HepG2 (cell line): ENCODE results near the gene WDHD1. TPM values are rescaled to one million over a fixed set of nuclear protein-coding genes. Genes with fewer than 3 reads are reported as not detected.

Experiments
- ATAC-seq: fragments of 200-7000 bp; cut with Tn5 transposase; 3 replicates; pipeline ENCODE4 v1.9.1; 2020; ENCODE audit warnings: mild to moderate bottlenecking, moderate library complexity
- BruUV-seq: library from RNA; stranded (reverse); fragments of 400-500 nt; replicated peaks from 2 replicates; lab custom pipeline; 2021; lab: Mats Ljungman, UMichigan
- CTCF ChIA-PET: fragments of 300-600 bp; formaldehyde crosslinking; extraction: SDS; loops from one replicate; lab custom pipeline; 2021; ENCODE audit warnings: low total read pairs, inconsistent platforms, low intra/inter-chr PET ratio; lab: Yijun Ruan, JAX
- POLR2A ChIA-PET: fragments of 350-600 bp; sonication (Branson Sonifier 250); formaldehyde crosslinking; loops from one replicate; lab custom pipeline; 2020; ENCODE audit warnings: antibody characterized with exemption, inconsistent platforms; lab: Yijun Ruan, JAX
- DNase-seq: peaks from one replicate; pipeline ENCODE4 v3.0.0-alpha.2; 2015; ENCODE audit warnings: low spot score
- FAIRE-seq: peaks from 3 replicates; lab custom pipeline; 2011; peaks lifted over from hg19 to GRCh38; lab: Jason Lieb, UNC
- H2AFZ ChIP-seq: one replicate; pipeline ENCODE4 v1.6.1; 2011; ENCODE audit warnings: low read length, inconsistent platforms
- H3K27ac ChIP-seq: fragments of 300-600 bp; 3 replicates; pipeline ENCODE4 v1.8.0; 2011; ENCODE audit warnings: mixed run types, mild to moderate bottlenecking, mixed read lengths, low read length, inconsistent platforms; ENCODE audit not compliant: insufficient read depth; ENCODE audit errors: extremely low read length
- H3K27me3 ChIP-seq, 2 experiments: fragments of 200-600 bp in 1 of 2; 2 replicates in 1 of 2; 3 replicates in 1 of 2; pipeline versions ENCODE4 v1.6.0 to v1.8.0; 2011; ENCODE audit warnings: low read length in 2 of 2, mild to moderate bottlenecking in 2 of 2, moderate library complexity in 2 of 2, inconsistent platforms in 1 of 2; ENCODE audit not compliant: insufficient read depth in 2 of 2, control insufficient read depth in 1 of 2
- H3K36me3 ChIP-seq, 2 experiments: fragments of 200-600 bp in 1 of 2; replicated peaks in 1 of 2; 2 replicates in 1 of 2; 3 replicates in 1 of 2; pipeline versions ENCODE4 v1.5.1 to v1.8.0; 2011; ENCODE audit warnings: low read length in 2 of 2, inconsistent platforms in 1 of 2; ENCODE audit not compliant: insufficient read depth in 2 of 2, control insufficient read depth in 1 of 2
- H3K4me1 ChIP-seq: 2 replicates; pipeline ENCODE4 v1.5.1; 2012; ENCODE audit warnings: low read length, inconsistent platforms; ENCODE audit not compliant: insufficient read depth
- H3K4me2 ChIP-seq: 2 replicates; pipeline ENCODE4 v1.6.0; 2011; ENCODE audit warnings: low read depth, low read length, inconsistent platforms
- H3K4me3 ChIP-seq, 3 experiments: fragments of 200-600 bp in 1 of 3; sonication (generic), shearing (Covaris generic) in 1 of 3; replicated peaks in 1 of 3; 2 replicates each; pipeline ENCODE4 v1.5.1; 2011 to 2016; ENCODE audit warnings: low read length in 3 of 3, inconsistent platforms in 2 of 3, low read depth in 2 of 3, mild to moderate bottlenecking in 2 of 3, control low read depth in 1 of 3, mixed read lengths in 1 of 3; ENCODE audit not compliant: insufficient read depth in 1 of 3
- H3K79me2 ChIP-seq: one replicate; pipeline ENCODE4 v1.6.1; 2011; ENCODE audit warnings: low read length, inconsistent platforms; ENCODE audit not compliant: insufficient read depth
- H3K9ac ChIP-seq: 2 replicates; pipeline ENCODE4 v1.6.0; 2011; ENCODE audit warnings: mild to moderate bottlenecking, low read depth, low read length, inconsistent platforms; ENCODE audit not compliant: insufficient read depth
- H3K9me3 ChIP-seq: 2 replicates; pipeline ENCODE4 v1.5.1; 2012; ENCODE audit warnings: mild to moderate bottlenecking, low read length
- H4K20me1 ChIP-seq: 2 replicates; pipeline ENCODE4 v1.6.0; 2011; ENCODE audit warnings: inconsistent platforms, mild to moderate bottlenecking, low read length, moderate library complexity; ENCODE audit not compliant: insufficient read depth
- FOXP1 ChIP-seq, 2 experiments: fragments of 450-650 bp in 1 of 2; IDR thresholded peaks; 2 replicates each; pipeline ENCODE4 v1.6.1; 2017 to 2018; ENCODE audit warnings: antibody characterized with exemption in 1 of 2
- MAFG ChIP-seq: sonication (generic); formaldehyde crosslinking; IDR thresholded peaks from 2 replicates; pipeline ENCODE4 v1.5.1; 2020; ENCODE audit warnings: mild to moderate bottlenecking, missing genetic modification reagents
- SRSF4 ChIP-seq: fragments of 200-400 bp; formaldehyde crosslinking; IDR thresholded peaks from one replicate; pipeline ENCODE4 v1.6.1; 2018; ENCODE audit warnings: mild to moderate bottlenecking, low read depth, low read length, moderate library complexity; ENCODE audit not compliant: poor library complexity, severe bottlenecking
- TCF7L2 ChIP-seq: IDR thresholded peaks from 2 replicates; pipeline ENCODE4 v1.6.1; 2011; ENCODE audit warnings: mild to moderate bottlenecking, low read depth, low read length, moderate library complexity
- ZNF138 ChIP-seq: sonication (generic); formaldehyde crosslinking; IDR thresholded peaks from 2 replicates; pipeline ENCODE4 v1.5.0; 2020; ENCODE audit warnings: mild to moderate bottlenecking, low read depth, missing genetic modification reagents
- ZNF484 ChIP-seq: sonication (generic); formaldehyde crosslinking; IDR thresholded peaks from 2 replicates; pipeline ENCODE4 v1.5.1; 2020; ENCODE audit warnings: mild to moderate bottlenecking, low read depth, missing genetic modification reagents, borderline replicate concordance
- ZNF709 ChIP-seq: sonication (generic); formaldehyde crosslinking; IDR thresholded peaks from 2 replicates; pipeline ENCODE4 v1.5.0; 2020; ENCODE audit warnings: mild to moderate bottlenecking, missing genetic modification reagents
- ZNF781 ChIP-seq: sonication (generic); formaldehyde crosslinking; IDR thresholded peaks from 2 replicates; pipeline ENCODE4 v1.5.1; 2020; ENCODE audit warnings: borderline replicate concordance, mild to moderate bottlenecking, missing genetic modification reagents; ENCODE audit errors: not compliant biosample characterization
- ZNF788 ChIP-seq: sonication (generic); formaldehyde crosslinking; IDR thresholded peaks from 2 replicates; pipeline ENCODE4 v1.5.0; 2020; ENCODE audit warnings: mild to moderate bottlenecking, missing genetic modification reagents, borderline replicate concordance
- WGBS: methylation state at CpG from one replicate; pipeline ENCODE4 v1.1.6; 2017; ENCODE audit warnings: low lambda C conversion rate; 5-methylcytosine and 5-hydroxymethylcytosine counted together
- in situ Hi-C: cut with HindIII; loops from 2 replicates; pipeline ENCODE4 v1.10.0; 2017; ENCODE audit warnings: low pct_unique_long_range_greater_than_20kb; ENCODE audit not compliant: extremely low pct_ligation_motif_present
- intact Hi-C: fragments of 100-400 bp; cut with micrococcal nuclease; formaldehyde crosslinking; loops from one replicate; pipeline ENCODE4 v1.10.0; 2022; ENCODE audit not compliant: unreplicated experiment
- polyA plus RNA-seq, 8 experiments: library from polyadenylated mRNA; depleted of rRNA in 3 of 8; stranded (reverse) in 7 of 8; unstranded in 1 of 8; fragments of >200 nt; fragmentation: Illumina TruSeq in 4 of 8; extraction: Trizol in 4 of 8; gene quantifications; 2 replicates each; pipeline versions ENCODE4 v1.2.1 to v1.2.3, GENCODE V29; 2011 to 2016; ENCODE audit warnings: low read depth in 4 of 8, missing spikeins in 1 of 8, mixed read lengths in 1 of 8; ENCODE audit not compliant: insufficient read depth in 1 of 8
- total RNA-seq, 5 experiments: library from RNA; depleted of rRNA; stranded (reverse); fragments of >200 nt; fragmentation: Illumina TruSeq; extraction: Trizol; gene quantifications; 2 replicates each; pipeline ENCODE4 v1.2.3, GENCODE V29; 2016; ENCODE audit warnings: low read depth in 1 of 5
- TF ChIP-seq, protein P1 (sequence below): sonication (generic); formaldehyde crosslinking; IDR thresholded peaks from 2 replicates; pipeline ENCODE4 v1.4.0; 2020; ENCODE audit warnings: missing genetic modification reagents, borderline replicate concordance
- TF ChIP-seq, protein P2 (sequence below): sonication (generic); formaldehyde crosslinking; IDR thresholded peaks from 2 replicates; pipeline ENCODE4 v1.4.0; 2020; ENCODE audit warnings: missing genetic modification reagents
- TF ChIP-seq, protein P3 (sequence below): sonication (generic); formaldehyde crosslinking; IDR thresholded peaks from 2 replicates; pipeline ENCODE4 v1.8.1; 2022; ENCODE audit warnings: mild to moderate bottlenecking, missing genetic modification reagents

WDHD1 gene
- total and polyA plus RNA-seq, 2 of the 13 experiments (the other 11 are each of a cell fraction or from before 2014, with no cell fraction given): 5.5 to 27.5 TPM

DNA sequence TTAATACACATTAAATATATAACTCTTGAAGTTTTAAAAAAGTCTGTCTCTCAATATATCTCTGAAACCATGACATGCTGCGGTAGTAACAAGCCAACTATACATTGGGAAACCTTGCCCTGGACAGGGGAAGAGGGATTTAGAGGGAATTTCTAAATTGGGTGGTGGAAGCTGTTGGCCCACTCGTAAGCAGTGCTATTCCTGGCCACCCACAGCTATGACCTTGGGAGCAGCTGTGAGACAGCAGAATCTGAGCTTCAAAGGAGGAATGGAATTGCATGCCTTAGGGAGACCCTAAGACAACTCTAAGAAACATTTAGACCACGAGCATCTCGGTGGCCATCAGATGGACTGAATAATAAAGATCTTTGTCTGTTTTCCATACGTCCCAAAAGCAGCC, 108.5 kb downstream of the WDHD1 start:
- CTCF ChIA-PET: no interaction called here
- H3K4me2 ChIP-seq: no peak overlapping the region
- in situ Hi-C loops: no loop called here
- no peak for ATAC-seq
- no TSS peak for BruUV-seq
- H2AFZ ChIP-seq: no peak overlapping the region
- intact Hi-C loops: no loop called here
- no peaks in the 10 kb centered on the region for H3K9me3 ChIP-seq
- H3K9ac ChIP-seq: no peak overlapping the region
- POLR2A ChIA-PET: interaction anchor here (1.4 to 1.5 kb wide), 2 partner anchors 8 to 16 kb away, joined by 3 to 8 read pairs; partner anchors contain the start of gene GCH1
- H3K4me1 ChIP-seq: peaks cover 6% of the 10 kb centered on the region
- FAIRE-seq: no peak
- no peaks in the 10 kb centered on the region for H3K36me3 ChIP-seq
- H4K20me1 ChIP-seq: no peaks in the 10 kb centered on the region
- DNase-seq: no peak
- no peak overlapping the region for H3K4me3 ChIP-seq
- no peaks in the 10 kb centered on the region for H3K79me2 ChIP-seq
- 32% methylated on average over 5 of the region's 5 CpGs for WGBS
- H3K27ac ChIP-seq: no peak overlapping the region
- no peaks in the 10 kb centered on the region for H3K27me3 ChIP-seq
- no peak for TF ChIP-seq ZNF484
- no peak for TF ChIP-seq ZNF709 (CRISPR knock-in tag)
- TF ChIP-seq TCF7L2: no peak
- TF ChIP-seq, protein P1, sequence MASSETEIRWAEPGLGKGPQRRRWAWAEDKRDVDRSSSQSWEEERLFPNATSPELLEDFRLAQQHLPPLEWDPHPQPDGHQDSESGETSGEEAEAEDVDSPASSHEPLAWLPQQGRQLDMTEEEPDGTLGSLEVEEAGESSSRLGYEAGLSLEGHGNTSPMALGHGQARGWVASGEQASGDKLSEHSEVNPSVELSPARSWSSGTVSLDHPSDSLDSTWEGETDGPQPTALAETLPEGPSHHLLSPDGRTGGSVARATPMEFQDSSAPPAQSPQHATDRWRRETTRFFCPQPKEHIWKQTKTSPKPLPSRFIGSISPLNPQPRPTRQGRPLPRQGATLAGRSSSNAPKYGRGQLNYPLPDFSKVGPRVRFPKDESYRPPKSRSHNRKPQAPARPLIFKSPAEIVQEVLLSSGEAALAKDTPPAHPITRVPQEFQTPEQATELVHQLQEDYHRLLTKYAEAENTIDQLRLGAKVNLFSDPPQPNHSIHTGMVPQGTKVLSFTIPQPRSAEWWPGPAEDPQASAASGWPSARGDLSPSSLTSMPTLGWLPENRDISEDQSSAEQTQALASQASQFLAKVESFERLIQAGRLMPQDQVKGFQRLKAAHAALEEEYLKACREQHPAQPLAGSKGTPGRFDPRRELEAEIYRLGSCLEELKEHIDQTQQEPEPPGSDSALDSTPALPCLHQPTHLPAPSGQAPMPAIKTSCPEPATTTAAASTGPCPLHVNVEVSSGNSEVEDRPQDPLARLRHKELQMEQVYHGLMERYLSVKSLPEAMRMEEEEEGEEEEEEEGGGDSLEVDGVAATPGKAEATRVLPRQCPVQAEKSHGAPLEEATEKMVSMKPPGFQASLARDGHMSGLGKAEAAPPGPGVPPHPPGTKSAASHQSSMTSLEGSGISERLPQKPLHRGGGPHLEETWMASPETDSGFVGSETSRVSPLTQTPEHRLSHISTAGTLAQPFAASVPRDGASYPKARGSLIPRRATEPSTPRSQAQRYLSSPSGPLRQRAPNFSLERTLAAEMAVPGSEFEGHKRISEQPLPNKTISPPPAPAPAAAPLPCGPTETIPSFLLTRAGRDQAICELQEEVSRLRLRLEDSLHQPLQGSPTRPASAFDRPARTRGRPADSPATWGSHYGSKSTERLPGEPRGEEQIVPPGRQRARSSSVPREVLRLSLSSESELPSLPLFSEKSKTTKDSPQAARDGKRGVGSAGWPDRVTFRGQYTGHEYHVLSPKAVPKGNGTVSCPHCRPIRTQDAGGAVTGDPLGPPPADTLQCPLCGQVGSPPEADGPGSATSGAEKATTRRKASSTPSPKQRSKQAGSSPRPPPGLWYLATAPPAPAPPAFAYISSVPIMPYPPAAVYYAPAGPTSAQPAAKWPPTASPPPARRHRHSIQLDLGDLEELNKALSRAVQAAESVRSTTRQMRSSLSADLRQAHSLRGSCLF (CRISPR knock-in tag): no peak
- TF ChIP-seq SRSF4: no peak
- TF ChIP-seq, protein P2, sequence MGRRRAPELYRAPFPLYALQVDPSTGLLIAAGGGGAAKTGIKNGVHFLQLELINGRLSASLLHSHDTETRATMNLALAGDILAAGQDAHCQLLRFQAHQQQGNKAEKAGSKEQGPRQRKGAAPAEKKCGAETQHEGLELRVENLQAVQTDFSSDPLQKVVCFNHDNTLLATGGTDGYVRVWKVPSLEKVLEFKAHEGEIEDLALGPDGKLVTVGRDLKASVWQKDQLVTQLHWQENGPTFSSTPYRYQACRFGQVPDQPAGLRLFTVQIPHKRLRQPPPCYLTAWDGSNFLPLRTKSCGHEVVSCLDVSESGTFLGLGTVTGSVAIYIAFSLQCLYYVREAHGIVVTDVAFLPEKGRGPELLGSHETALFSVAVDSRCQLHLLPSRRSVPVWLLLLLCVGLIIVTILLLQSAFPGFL (CRISPR knock-in tag): no peak
- TF ChIP-seq FOXP1 (IDR thresholded peaks at IDR 0.05): no peak
- TF ChIP-seq FOXP1 (CRISPR knock-in tag; IDR thresholded peaks at IDR 0.05): no peak
- TF ChIP-seq, protein P3, sequence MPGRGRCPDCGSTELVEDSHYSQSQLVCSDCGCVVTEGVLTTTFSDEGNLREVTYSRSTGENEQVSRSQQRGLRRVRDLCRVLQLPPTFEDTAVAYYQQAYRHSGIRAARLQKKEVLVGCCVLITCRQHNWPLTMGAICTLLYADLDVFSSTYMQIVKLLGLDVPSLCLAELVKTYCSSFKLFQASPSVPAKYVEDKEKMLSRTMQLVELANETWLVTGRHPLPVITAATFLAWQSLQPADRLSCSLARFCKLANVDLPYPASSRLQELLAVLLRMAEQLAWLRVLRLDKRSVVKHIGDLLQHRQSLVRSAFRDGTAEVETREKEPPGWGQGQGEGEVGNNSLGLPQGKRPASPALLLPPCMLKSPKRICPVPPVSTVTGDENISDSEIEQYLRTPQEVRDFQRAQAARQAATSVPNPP (CRISPR knock-in tag): no peak
- TF ChIP-seq ZNF781 (CRISPR knock-in tag): no peak
- TF ChIP-seq ZNF788 (CRISPR knock-in tag): no peak
- no peak for TF ChIP-seq MAFG (CRISPR knock-in tag)
- TF ChIP-seq ZNF138 (CRISPR knock-in tag): no peak
